K562 (cell line): ENCODE measurements around the gene CSMD2. TPM values are rescaled to one million over a fixed set of nuclear protein-coding genes. Genes with fewer than 3 reads are reported as not detected.

Source experiments
- ATAC-seq: fragments of 200-7000 bp; cut with Tn5 transposase; 3 replicates; pipeline ENCODE4 v1.9.1; 2020; ENCODE audit warnings: moderate library complexity
- BruUV-seq: library from RNA; stranded (reverse); fragments of 400-500 nt; replicated peaks from 2 replicates; lab custom pipeline; 2021; lab: Mats Ljungman, UMichigan
- CTCF ChIA-PET: fragments of 300-600 bp; formaldehyde crosslinking; extraction: SDS; loops from one replicate; lab custom pipeline; 2021; ENCODE audit warnings: low intra/inter-chr PET ratio; lab: Yijun Ruan, JAX
- POLR2A ChIA-PET: fragments of 300-600, 350-650 bp; sonication (Branson Sonifier 250); formaldehyde crosslinking; extraction: SDS; loops from one replicate; lab custom pipeline; 2021; ENCODE audit warnings: antibody characterized with exemption, inconsistent platforms; lab: Yijun Ruan, JAX
- DNase-seq, 4 experiments: peaks; one replicate each; pipeline versions ENCODE4 v3.0.0 to v3.0.0-alpha.2; 2011 to 2018; ENCODE audit warnings: low spot score in 3 of 4, mixed read lengths in 3 of 4; ENCODE audit errors: extremely low read depth in 1 of 4
- FAIRE-seq: peaks from 2 replicates; lab custom pipeline; 2011; peaks lifted over from hg19 to GRCh38; lab: Jason Lieb, UNC
- H2AFZ ChIP-seq: 2 replicates; pipeline ENCODE4 v1.6.0; 2011; ENCODE audit warnings: low read depth, low read length, control low read depth, inconsistent platforms
- H3K27ac ChIP-seq: fragments of 200-600 bp; 3 replicates; pipeline ENCODE4 v1.8.0; 2011; ENCODE audit warnings: low read depth, mild to moderate bottlenecking, control low read depth, inconsistent platforms, low read length, moderate library complexity, mixed read lengths; ENCODE audit errors: extremely low read depth
- H3K27me3 ChIP-seq, 2 experiments: fragments of 300-600 bp in 1 of 2; 2 replicates in 1 of 2; 3 replicates in 1 of 2; pipeline versions ENCODE4 v1.6.0 to v1.8.0; 2011; ENCODE audit warnings: inconsistent platforms in 2 of 2, low read length in 2 of 2, mild to moderate bottlenecking in 1 of 2, mixed read lengths in 1 of 2, moderate library complexity in 1 of 2; ENCODE audit not compliant: control insufficient read depth in 2 of 2, insufficient read depth in 2 of 2
- H3K36me3 ChIP-seq: fragments of 300-600 bp; 3 replicates; pipeline ENCODE4 v1.8.0; 2011; ENCODE audit warnings: mild to moderate bottlenecking, low read length, inconsistent platforms; ENCODE audit not compliant: control insufficient read depth, insufficient read depth
- H3K4me1 ChIP-seq, 2 experiments: fragments of 200-600 bp in 1 of 2; replicated peaks in 1 of 2; 2 replicates in 1 of 2; 3 replicates in 1 of 2; pipeline versions ENCODE4 v1.5.1 to v1.8.0; 2011; ENCODE audit warnings: inconsistent platforms in 2 of 2, low read length in 2 of 2, mild to moderate bottlenecking in 1 of 2, mixed read lengths in 1 of 2, moderate library complexity in 1 of 2; ENCODE audit not compliant: control insufficient read depth in 2 of 2, insufficient read depth in 2 of 2
- H3K4me2 ChIP-seq: 2 replicates; pipeline ENCODE4 v1.6.1; 2011; ENCODE audit warnings: low read length, control low read depth, inconsistent platforms, mixed read lengths; ENCODE audit not compliant: insufficient read depth
- H3K4me3 ChIP-seq: fragments of 200-600 bp; sonication (generic), shearing (Covaris generic); 2 replicates; pipeline ENCODE4 v1.5.1; 2016; ENCODE audit warnings: control low read depth, inconsistent platforms
- H3K79me2 ChIP-seq: fragments of 200-600 bp; 3 replicates; pipeline ENCODE4 v1.8.0; 2011; ENCODE audit warnings: low read length, inconsistent platforms; ENCODE audit not compliant: control insufficient read depth, insufficient read depth
- H3K9ac ChIP-seq, 2 experiments: 2 replicates each; pipeline versions ENCODE4 v1.6.0 to v1.6.1; 2011; ENCODE audit warnings: low read depth in 2 of 2, low read length in 2 of 2, control low read depth in 1 of 2, inconsistent platforms in 1 of 2, mild to moderate bottlenecking in 1 of 2, mixed read lengths in 1 of 2; ENCODE audit not compliant: insufficient read depth in 1 of 2
- H3K9me1 ChIP-seq: one replicate; pipeline ENCODE4 v1.6.0; 2011; ENCODE audit warnings: inconsistent platforms, mild to moderate bottlenecking, low read length, moderate library complexity; ENCODE audit not compliant: control insufficient read depth, insufficient read depth
- H3K9me3 ChIP-seq: replicated peaks from 2 replicates; pipeline ENCODE4 v1.5.1; 2011; ENCODE audit warnings: low read depth, low read length, inconsistent platforms; ENCODE audit not compliant: control insufficient read depth, insufficient read depth
- H4K20me1 ChIP-seq: replicated peaks from 2 replicates; pipeline ENCODE4 v1.6.1; 2011; ENCODE audit warnings: low read length, inconsistent platforms, mixed read lengths; ENCODE audit not compliant: control insufficient read depth, insufficient read depth
- C11orf30 ChIP-seq: fragments of 450-650 bp; IDR thresholded peaks from 2 replicates; pipeline ENCODE4 v1.6.1; 2016; ENCODE audit warnings: low read depth, mild to moderate bottlenecking
- ETV5 ChIP-seq: sonication (generic); formaldehyde crosslinking; IDR thresholded peaks from 2 replicates; pipeline ENCODE4 v1.4.0; 2020; ENCODE audit warnings: low read depth, mild to moderate bottlenecking, missing genetic modification reagents
- HDAC8 ChIP-seq: fragments of 450-650 bp; IDR thresholded peaks from 2 replicates; pipeline ENCODE4 v1.6.1; 2016; ENCODE audit warnings: mild to moderate bottlenecking, missing genetic modification characterization, moderate library complexity, missing compliant biosample characterization
- IRF2 ChIP-seq: sonication (generic); formaldehyde crosslinking; IDR thresholded peaks from 2 replicates; pipeline ENCODE4 v1.8.1; 2022; ENCODE audit warnings: mild to moderate bottlenecking, missing genetic modification reagents
- MECOM ChIP-seq: fragments of 250-450 bp; sonication (Bioruptor Pico); IDR thresholded peaks from 2 replicates; pipeline ENCODE4 v1.8.0; 2022; ENCODE audit warnings: inconsistent platforms
- NFRKB ChIP-seq: fragments of 450-650 bp; IDR thresholded peaks from 2 replicates; pipeline ENCODE4 v1.6.1; 2016; ENCODE audit warnings: low read depth
- PHB ChIP-seq: fragments of 250-450 bp; sonication (Bioruptor Pico); IDR thresholded peaks from 2 replicates; pipeline ENCODE4 v1.5.0; 2021
- PHB2 ChIP-seq: fragments of 450-650 bp; IDR thresholded peaks from 2 replicates; pipeline ENCODE4 v1.6.1; 2017; ENCODE audit warnings: low read depth
- ZNF143 ChIP-seq: sonication (generic); formaldehyde crosslinking; IDR thresholded peaks from 2 replicates; pipeline ENCODE4 v1.9.0; 2022; ENCODE audit warnings: mild to moderate bottlenecking, missing genetic modification reagents
- ZNF175 ChIP-seq: fragments of 200-800 bp; sonication (Bioruptor generic); IDR thresholded peaks from 2 replicates; pipeline ENCODE4 v1.6.1; 2016; ENCODE audit warnings: low read depth, mild to moderate bottlenecking, missing genetic modification characterization, missing compliant biosample characterization
- WGBS: fragments of 100-300 bp; shearing (Covaris generic); methylation state at CpG from one replicate; pipeline ENCODE4 v1.1.6; 2016; ENCODE audit warnings: low coverage, mixed read lengths; ENCODE audit not compliant: insufficient coverage; ENCODE audit errors: missing lambda C conversion rate; 5-methylcytosine and 5-hydroxymethylcytosine counted together
- in situ Hi-C: fragments of 300-500 bp; cut with MboI; formaldehyde crosslinking; loops from 4 replicates; pipeline ENCODE4 v1.15.0; 2018; ENCODE audit warnings: inconsistent platforms, mixed read lengths
- intact Hi-C: fragments of 100-400 bp; cut with micrococcal nuclease; formaldehyde crosslinking; loops from 2 replicates; pipeline ENCODE4 v1.14.2; 2022
- polyA plus RNA-seq, 8 experiments: library from polyadenylated mRNA; depleted of rRNA in 4 of 8; stranded (reverse) in 5 of 8; unstranded in 3 of 8; fragments of >200 nt; fragmentation: Nextera tagmentation in 2 of 8; fragmentation: Illumina TruSeq in 1 of 8; extraction: Ambion mirVana in 2 of 8; extraction: Trizol in 1 of 8; gene quantifications; 2 replicates each; pipeline versions ENCODE4 v1.2.1 to v1.2.3, GENCODE V29; 2011 to 2014; ENCODE audit warnings: inconsistent platforms in 1 of 8, missing spikeins in 1 of 8
- total RNA-seq, 7 experiments: library from RNA; depleted of rRNA in 6 of 7; stranded (reverse); fragments of >200 nt in 6 of 7; fragmentation: Illumina TruSeq in 2 of 7; extraction: Trizol in 2 of 7; gene quantifications; 2 replicates each; pipeline versions ENCODE4 v1.2.1 to v1.2.3, GENCODE V29; 2011 to 2021; ENCODE audit warnings: low replicate concordance in 1 of 7
- TF ChIP-seq, protein P1 (sequence below): sonication (generic); formaldehyde crosslinking; IDR thresholded peaks from 2 replicates; pipeline ENCODE4 v1.8.0; 2022; ENCODE audit warnings: mild to moderate bottlenecking, missing genetic modification reagents
- TF ChIP-seq, protein P2 (sequence below): fragments of 450-650 bp; IDR thresholded peaks from 2 replicates; pipeline ENCODE4 v1.6.1; 2016; ENCODE audit warnings: low read depth, mild to moderate bottlenecking, moderate library complexity
- TF ChIP-seq, protein P3 (sequence below), 2 experiments: IDR thresholded peaks; 2 replicates each; pipeline ENCODE4 v1.6.1; 2012; ENCODE audit warnings: improper control_type of control experiment in 2 of 2, low read depth in 2 of 2, low read length in 2 of 2, borderline replicate concordance in 1 of 2
- TF ChIP-seq, protein P4 (sequence below): fragments of 450-650 bp; IDR thresholded peaks from 2 replicates; pipeline ENCODE4 v1.6.1; 2016; ENCODE audit warnings: mild to moderate bottlenecking

CSMD2 gene
- total and polyA plus RNA-seq, 9 of the 15 experiments (the other 6 are each of a cell fraction or from before 2014, with no cell fraction given), result not detected

DNA sequence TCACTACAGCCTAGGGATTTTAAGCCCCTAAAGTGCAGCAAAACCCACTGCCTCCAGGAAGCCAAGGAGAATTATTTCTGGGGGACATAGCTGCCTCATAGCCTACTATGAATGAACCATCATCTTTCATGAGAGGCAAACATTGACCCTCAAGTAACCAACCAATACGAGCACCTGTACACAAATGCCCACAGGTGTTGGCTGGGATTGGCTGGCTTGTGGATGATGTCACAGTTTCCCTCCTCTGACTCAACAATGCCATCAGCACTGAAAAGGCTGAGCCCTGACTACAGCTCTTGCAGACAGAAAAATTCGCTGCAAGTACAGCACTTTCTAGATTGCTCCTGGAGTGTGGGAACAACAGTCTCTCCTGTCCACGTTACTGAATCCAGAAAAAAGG is 301.3 kb downstream of the CSMD2 start, which contains the start of gene HMGB4:
TSS of gene HMGB4 (plus strand) at position 301 of the 400 bp plus-strand sequence. CDS start 113 bp downstream, outside the sequence.
- no peaks in the 10 kb centered on the region for H3K36me3 ChIP-seq
- H4K20me1 ChIP-seq, result no peaks in the 10 kb centered on the region
- no peak within 1 kb of the TSS for H3K9ac ChIP-seq
- 0 out of 5 replicates have a peak, but pooled peaks cover 0 to 2% of the 10 kb centered on the region in 2 experiments for H3K27me3 ChIP-seq
- POLR2A ChIA-PET, result interaction anchor here (0.6 to 1.4 kb wide), 3 partner anchors 7 to 12 kb away, joined by 3 to 4 read pairs (median 3); no protein-coding TSS in a partner anchor
- no peaks in the 10 kb centered on the region for H3K9me1 ChIP-seq
- intact Hi-C loops, result no loop called here
- H3K79me2 ChIP-seq, result no peaks in the 10 kb centered on the region
- H3K27ac ChIP-seq, result no peak within 1 kb of the TSS
- no peak within 1 kb of the TSS for H2AFZ ChIP-seq
- WGBS, result 0% methylated on average over 3 of the region's 3 CpGs
- TF ChIP-seq, protein P1, sequence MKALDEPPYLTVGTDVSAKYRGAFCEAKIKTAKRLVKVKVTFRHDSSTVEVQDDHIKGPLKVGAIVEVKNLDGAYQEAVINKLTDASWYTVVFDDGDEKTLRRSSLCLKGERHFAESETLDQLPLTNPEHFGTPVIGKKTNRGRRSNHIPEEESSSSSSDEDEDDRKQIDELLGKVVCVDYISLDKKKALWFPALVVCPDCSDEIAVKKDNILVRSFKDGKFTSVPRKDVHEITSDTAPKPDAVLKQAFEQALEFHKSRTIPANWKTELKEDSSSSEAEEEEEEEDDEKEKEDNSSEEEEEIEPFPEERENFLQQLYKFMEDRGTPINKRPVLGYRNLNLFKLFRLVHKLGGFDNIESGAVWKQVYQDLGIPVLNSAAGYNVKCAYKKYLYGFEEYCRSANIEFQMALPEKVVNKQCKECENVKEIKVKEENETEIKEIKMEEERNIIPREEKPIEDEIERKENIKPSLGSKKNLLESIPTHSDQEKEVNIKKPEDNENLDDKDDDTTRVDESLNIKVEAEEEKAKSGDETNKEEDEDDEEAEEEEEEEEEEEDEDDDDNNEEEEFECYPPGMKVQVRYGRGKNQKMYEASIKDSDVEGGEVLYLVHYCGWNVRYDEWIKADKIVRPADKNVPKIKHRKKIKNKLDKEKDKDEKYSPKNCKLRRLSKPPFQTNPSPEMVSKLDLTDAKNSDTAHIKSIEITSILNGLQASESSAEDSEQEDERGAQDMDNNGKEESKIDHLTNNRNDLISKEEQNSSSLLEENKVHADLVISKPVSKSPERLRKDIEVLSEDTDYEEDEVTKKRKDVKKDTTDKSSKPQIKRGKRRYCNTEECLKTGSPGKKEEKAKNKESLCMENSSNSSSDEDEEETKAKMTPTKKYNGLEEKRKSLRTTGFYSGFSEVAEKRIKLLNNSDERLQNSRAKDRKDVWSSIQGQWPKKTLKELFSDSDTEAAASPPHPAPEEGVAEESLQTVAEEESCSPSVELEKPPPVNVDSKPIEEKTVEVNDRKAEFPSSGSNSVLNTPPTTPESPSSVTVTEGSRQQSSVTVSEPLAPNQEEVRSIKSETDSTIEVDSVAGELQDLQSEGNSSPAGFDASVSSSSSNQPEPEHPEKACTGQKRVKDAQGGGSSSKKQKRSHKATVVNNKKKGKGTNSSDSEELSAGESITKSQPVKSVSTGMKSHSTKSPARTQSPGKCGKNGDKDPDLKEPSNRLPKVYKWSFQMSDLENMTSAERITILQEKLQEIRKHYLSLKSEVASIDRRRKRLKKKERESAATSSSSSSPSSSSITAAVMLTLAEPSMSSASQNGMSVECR, result no peak
- TF ChIP-seq, protein P2, sequence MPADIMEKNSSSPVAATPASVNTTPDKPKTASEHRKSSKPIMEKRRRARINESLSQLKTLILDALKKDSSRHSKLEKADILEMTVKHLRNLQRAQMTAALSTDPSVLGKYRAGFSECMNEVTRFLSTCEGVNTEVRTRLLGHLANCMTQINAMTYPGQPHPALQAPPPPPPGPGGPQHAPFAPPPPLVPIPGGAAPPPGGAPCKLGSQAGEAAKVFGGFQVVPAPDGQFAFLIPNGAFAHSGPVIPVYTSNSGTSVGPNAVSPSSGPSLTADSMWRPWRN, result no peak
- TF ChIP-seq MECOM (CRISPR knock-in tag), result no peak
- no peak for TF ChIP-seq ZNF143
- no peak for TF ChIP-seq NFRKB
- no peak for TF ChIP-seq PHB2
- TF ChIP-seq ETV5 (CRISPR knock-in tag), result no peak
- TF ChIP-seq ZNF175, result no peak
- TF ChIP-seq, protein P3, sequence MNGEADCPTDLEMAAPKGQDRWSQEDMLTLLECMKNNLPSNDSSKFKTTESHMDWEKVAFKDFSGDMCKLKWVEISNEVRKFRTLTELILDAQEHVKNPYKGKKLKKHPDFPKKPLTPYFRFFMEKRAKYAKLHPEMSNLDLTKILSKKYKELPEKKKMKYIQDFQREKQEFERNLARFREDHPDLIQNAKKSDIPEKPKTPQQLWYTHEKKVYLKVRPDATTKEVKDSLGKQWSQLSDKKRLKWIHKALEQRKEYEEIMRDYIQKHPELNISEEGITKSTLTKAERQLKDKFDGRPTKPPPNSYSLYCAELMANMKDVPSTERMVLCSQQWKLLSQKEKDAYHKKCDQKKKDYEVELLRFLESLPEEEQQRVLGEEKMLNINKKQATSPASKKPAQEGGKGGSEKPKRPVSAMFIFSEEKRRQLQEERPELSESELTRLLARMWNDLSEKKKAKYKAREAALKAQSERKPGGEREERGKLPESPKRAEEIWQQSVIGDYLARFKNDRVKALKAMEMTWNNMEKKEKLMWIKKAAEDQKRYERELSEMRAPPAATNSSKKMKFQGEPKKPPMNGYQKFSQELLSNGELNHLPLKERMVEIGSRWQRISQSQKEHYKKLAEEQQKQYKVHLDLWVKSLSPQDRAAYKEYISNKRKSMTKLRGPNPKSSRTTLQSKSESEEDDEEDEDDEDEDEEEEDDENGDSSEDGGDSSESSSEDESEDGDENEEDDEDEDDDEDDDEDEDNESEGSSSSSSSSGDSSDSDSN (IDR thresholded peaks at IDR 0.05; ENCODE audit: borderline replicate concordance in 1 of 2, low read depth in 2 of 2, low read length in 2 of 2), result no peak
- no peak for TF ChIP-seq PHB
- TF ChIP-seq, protein P4, sequence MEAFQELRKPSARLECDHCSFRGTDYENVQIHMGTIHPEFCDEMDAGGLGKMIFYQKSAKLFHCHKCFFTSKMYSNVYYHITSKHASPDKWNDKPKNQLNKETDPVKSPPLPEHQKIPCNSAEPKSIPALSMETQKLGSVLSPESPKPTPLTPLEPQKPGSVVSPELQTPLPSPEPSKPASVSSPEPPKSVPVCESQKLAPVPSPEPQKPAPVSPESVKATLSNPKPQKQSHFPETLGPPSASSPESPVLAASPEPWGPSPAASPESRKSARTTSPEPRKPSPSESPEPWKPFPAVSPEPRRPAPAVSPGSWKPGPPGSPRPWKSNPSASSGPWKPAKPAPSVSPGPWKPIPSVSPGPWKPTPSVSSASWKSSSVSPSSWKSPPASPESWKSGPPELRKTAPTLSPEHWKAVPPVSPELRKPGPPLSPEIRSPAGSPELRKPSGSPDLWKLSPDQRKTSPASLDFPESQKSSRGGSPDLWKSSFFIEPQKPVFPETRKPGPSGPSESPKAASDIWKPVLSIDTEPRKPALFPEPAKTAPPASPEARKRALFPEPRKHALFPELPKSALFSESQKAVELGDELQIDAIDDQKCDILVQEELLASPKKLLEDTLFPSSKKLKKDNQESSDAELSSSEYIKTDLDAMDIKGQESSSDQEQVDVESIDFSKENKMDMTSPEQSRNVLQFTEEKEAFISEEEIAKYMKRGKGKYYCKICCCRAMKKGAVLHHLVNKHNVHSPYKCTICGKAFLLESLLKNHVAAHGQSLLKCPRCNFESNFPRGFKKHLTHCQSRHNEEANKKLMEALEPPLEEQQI, result no peak
- no peak for TF ChIP-seq HDAC8 (tag)
- TF ChIP-seq C11orf30, result no peak
- no peak for TF ChIP-seq IRF2 (CRISPR knock-in tag)
- DNase-seq, result no peak
- no peak for FAIRE-seq
- no peaks in the 10 kb centered on the region for H3K4me1 ChIP-seq
- no TSS peak for BruUV-seq
- CTCF ChIA-PET, result no interaction called here
- H3K4me3 ChIP-seq, result no peak within 1 kb of the TSS
- in situ Hi-C loops, result no loop called here
- no peaks in the 10 kb centered on the region for H3K9me3 ChIP-seq
- ATAC-seq, result no peak
- no peak within 1 kb of the TSS for H3K4me2 ChIP-seq
